ENCODE results near the gene SETD1B. TPM values are rescaled to one million over a fixed set of nuclear protein-coding genes. Genes with fewer than 3 reads are reported as not detected.

SETD1B gene
- total and polyA plus RNA-seq, 2 donors (not counting 1 experiment from before 2014, with no cell fraction given): 1.2 to 3.5 TPM

DNA sequence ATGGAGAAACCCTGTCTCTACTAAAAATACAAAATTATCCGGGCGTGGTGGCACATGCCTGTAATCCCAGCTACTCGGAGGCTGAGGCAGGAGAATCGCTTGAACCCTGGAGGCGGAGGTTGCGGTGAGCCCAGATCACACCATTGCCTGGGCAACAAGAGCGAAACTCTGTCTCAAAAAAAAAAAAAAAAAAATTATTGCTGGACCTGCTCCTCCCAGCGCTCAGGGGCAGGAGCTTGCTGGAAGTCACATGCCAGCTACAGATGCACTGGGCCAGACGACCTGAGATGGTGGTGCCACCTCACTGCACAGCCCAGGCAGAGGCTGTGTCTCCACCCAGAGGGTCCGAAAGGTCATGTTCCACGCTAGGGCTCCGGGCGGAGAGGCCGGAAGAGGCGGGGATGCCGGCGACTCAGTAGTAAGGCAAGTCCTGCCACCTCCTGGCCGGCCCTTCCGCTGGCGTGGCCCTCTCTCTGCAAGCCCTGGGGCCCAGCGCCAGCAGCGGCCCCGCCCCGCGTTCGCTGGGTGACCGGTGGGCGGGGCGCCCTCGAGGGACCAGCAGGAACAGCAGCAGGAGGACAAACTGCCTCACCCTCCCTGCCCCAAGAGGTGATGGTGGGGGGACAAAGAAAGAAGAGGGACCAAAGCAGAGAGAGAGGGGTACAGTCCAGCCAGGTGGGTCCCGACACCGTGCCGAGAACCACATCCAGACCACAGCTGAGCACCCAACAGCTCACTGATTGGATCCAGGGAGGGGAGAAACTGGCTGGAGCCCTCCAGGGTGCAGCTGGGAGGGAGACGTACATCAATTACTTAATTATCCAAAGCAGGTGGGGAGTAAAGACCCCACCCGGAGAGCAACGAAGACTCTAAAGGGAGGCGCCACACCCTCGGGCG, 6.7 kb upstream of the SETD1B start:
- Histone ChIP-seq H3K4me1 (ENCODE audit: control insufficient read depth, extremely low read depth, insufficient read depth, low read length) (peaks cover 43% of the 10 kb centered on the region), H3K9me3 (ENCODE audit: control insufficient read depth, insufficient read depth, low read depth, low read length) (no peaks in the 10 kb centered on the region), H3K4me3 (replicated peaks in 1 of 4; ENCODE audit: control extremely low read depth in 1 of 4, insufficient read depth in 1 of 4, low read depth in 3 of 4, low read length in 4 of 4) (peak overlapping the region; percentile 23 to 67 (median 36)), H3K27me3 (ENCODE audit: control insufficient read depth, insufficient read depth, low read length) (no peaks in the 10 kb centered on the region), H3K36me3 (ENCODE audit: control insufficient read depth, insufficient read depth, low read length) (peaks cover 10% of the 10 kb centered on the region), H2AFZ (ENCODE audit: low read length) (no peak overlapping the region), H3K79me2 (ENCODE audit: control insufficient read depth, insufficient read depth, low read length) (peaks cover 38% of the 10 kb centered on the region), H3K27ac (ENCODE audit: insufficient read depth, low read length) (peak overlapping the region; percentile 87), H3K9ac (ENCODE audit: insufficient read depth, low read length) (peak overlapping the region; percentile 36), H4K20me1 (ENCODE audit: control insufficient read depth, extremely low read depth, insufficient read depth, low read length) (no peaks in the 10 kb centered on the region), H3K4me2 (ENCODE audit: extremely low read depth, insufficient read depth, low read length) (peak overlapping the region; percentile 99)
- peak; percentile 89 to 90 for DNase-seq (ENCODE audit: low read depth in 2 of 2)
- TF ChIP-seq, protein P1, sequence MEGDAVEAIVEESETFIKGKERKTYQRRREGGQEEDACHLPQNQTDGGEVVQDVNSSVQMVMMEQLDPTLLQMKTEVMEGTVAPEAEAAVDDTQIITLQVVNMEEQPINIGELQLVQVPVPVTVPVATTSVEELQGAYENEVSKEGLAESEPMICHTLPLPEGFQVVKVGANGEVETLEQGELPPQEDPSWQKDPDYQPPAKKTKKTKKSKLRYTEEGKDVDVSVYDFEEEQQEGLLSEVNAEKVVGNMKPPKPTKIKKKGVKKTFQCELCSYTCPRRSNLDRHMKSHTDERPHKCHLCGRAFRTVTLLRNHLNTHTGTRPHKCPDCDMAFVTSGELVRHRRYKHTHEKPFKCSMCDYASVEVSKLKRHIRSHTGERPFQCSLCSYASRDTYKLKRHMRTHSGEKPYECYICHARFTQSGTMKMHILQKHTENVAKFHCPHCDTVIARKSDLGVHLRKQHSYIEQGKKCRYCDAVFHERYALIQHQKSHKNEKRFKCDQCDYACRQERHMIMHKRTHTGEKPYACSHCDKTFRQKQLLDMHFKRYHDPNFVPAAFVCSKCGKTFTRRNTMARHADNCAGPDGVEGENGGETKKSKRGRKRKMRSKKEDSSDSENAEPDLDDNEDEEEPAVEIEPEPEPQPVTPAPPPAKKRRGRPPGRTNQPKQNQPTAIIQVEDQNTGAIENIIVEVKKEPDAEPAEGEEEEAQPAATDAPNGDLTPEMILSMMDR (conservative IDR thresholded peaks at IDR 0.05 in 1 of 2, IDR thresholded peaks at IDR 0.05 in 1 of 2; ENCODE audit: low read depth in 1 of 2, low read length in 2 of 2): peak; percentile 19 to 36
- no peak for TF ChIP-seq EZH2 (IDR thresholded peaks at IDR 0.05; ENCODE audit: low read length, missing control alignments)

DNA sequence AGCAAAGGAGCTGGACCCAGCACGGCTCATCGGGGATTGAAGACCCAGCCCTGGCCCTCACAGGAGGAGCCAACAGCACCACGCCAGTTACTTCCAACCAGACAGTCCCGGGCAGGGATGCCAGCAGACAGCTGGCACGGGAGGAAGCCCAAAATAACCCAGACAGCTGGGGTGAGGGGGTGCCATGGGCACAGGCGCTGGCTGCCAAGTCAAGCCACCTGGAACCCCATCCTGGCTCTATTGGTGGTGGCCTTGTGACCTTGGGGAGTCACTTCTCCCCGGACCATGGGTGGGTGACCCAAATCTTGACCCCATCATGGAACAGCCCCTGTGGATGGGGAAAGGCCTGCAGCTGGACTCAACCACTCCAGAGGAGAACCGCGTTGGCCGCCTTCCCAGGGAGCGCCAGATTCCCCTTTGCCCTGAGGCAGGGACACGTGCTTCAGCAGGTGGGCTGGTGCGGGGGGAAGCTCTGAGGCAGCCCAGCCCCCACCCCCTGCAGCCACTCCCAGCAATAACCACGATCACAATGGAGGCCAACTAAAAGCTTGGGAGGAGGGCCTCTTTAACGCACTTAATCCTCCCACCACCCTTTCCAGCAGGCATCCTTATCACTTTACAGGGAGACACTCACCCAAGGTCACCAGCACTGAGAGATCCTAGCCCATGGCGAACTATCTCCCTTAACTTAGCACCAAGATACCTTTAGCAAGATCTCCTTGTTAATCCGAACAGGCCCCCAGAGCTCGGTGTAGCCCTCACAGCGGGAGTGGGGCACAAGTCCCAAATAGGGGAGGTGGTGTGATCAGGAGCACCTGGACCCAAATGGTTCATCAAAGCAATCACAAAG, 5.6 kb upstream of the SETD1B start:
- peak overlapping the region; percentile 87 for H3K27ac ChIP-seq (ENCODE audit: insufficient read depth, low read length)
- H3K79me2 ChIP-seq (ENCODE audit: control insufficient read depth, insufficient read depth, low read length): peaks cover 42% of the 10 kb centered on the region
- H3K27me3 ChIP-seq (ENCODE audit: control insufficient read depth, insufficient read depth, low read length): no peaks in the 10 kb centered on the region
- H3K36me3 ChIP-seq (ENCODE audit: control insufficient read depth, insufficient read depth, low read length): peaks cover 10% of the 10 kb centered on the region
- H4K20me1 ChIP-seq (ENCODE audit: control insufficient read depth, extremely low read depth, insufficient read depth, low read length): no peaks in the 10 kb centered on the region
- H3K9me3 ChIP-seq (ENCODE audit: control insufficient read depth, insufficient read depth, low read depth, low read length): no peaks in the 10 kb centered on the region
- peak overlapping the region; percentile 32 for H3K9ac ChIP-seq (ENCODE audit: insufficient read depth, low read length)
- no peak overlapping the region for H2AFZ ChIP-seq (ENCODE audit: low read length)
- H3K4me1 ChIP-seq (ENCODE audit: control insufficient read depth, extremely low read depth, insufficient read depth, low read length): peaks cover 43% of the 10 kb centered on the region
- peak; percentile 59 to 74 for DNase-seq (ENCODE audit: low read depth in 2 of 2)
- H3K4me2 ChIP-seq (ENCODE audit: extremely low read depth, insufficient read depth, low read length): peak overlapping the region; percentile 99
- peak overlapping the region; percentile 31 to 67 (median 44) for H3K4me3 ChIP-seq (replicated peaks in 1 of 4; ENCODE audit: control extremely low read depth in 1 of 4, insufficient read depth in 1 of 4, low read depth in 3 of 4, low read length in 4 of 4)
- TF ChIP-seq, protein P1 (conservative IDR thresholded peaks at IDR 0.05 in 1 of 2, IDR thresholded peaks at IDR 0.05 in 1 of 2; ENCODE audit: low read depth in 1 of 2, low read length in 2 of 2): no peak
- no peak for TF ChIP-seq EZH2 (IDR thresholded peaks at IDR 0.05; ENCODE audit: low read length, missing control alignments)

DNA sequence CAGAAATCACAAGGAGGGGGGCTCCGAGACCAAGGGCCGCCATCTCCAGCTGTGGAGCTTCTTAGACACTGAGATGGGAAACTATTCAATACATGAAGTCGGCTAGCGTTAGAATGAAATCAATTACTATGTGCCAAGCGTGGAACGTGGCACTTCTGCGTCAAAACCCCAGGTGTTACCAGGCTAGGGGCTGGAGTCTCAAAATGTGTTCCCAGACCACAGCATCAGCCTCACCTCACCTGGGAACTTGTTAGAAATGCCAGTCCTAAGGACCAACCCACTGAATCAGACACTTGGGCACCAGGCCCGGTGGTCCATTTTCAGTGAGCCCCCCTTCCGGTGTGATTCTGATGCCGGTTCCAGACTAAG, 5.0 kb upstream of the SETD1B start:
- peak overlapping the region; percentile 99 for H3K4me2 ChIP-seq (ENCODE audit: extremely low read depth, insufficient read depth, low read length)
- H2AFZ ChIP-seq (ENCODE audit: low read length): no peak overlapping the region
- peak overlapping the region; percentile 31 to 67 (median 44) for H3K4me3 ChIP-seq (replicated peaks in 1 of 4; ENCODE audit: control extremely low read depth in 1 of 4, insufficient read depth in 1 of 4, low read depth in 3 of 4, low read length in 4 of 4)
- TF ChIP-seq EZH2 (IDR thresholded peaks at IDR 0.05; ENCODE audit: low read length, missing control alignments): no peak
- TF ChIP-seq, protein P1 (conservative IDR thresholded peaks at IDR 0.05 in 1 of 2, IDR thresholded peaks at IDR 0.05 in 1 of 2; ENCODE audit: low read depth in 1 of 2, low read length in 2 of 2): no peak
- peaks cover 42% of the 10 kb centered on the region for H3K79me2 ChIP-seq (ENCODE audit: control insufficient read depth, insufficient read depth, low read length)
- H3K4me1 ChIP-seq (ENCODE audit: control insufficient read depth, extremely low read depth, insufficient read depth, low read length): peaks cover 43% of the 10 kb centered on the region
- no peaks in the 10 kb centered on the region for H3K9me3 ChIP-seq (ENCODE audit: control insufficient read depth, insufficient read depth, low read depth, low read length)
- peak overlapping the region; percentile 87 for H3K27ac ChIP-seq (ENCODE audit: insufficient read depth, low read length)
- no peaks in the 10 kb centered on the region for H3K27me3 ChIP-seq (ENCODE audit: control insufficient read depth, insufficient read depth, low read length)
- no peak for DNase-seq (ENCODE audit: low read depth in 2 of 2)
- peaks cover 10% of the 10 kb centered on the region for H3K36me3 ChIP-seq (ENCODE audit: control insufficient read depth, insufficient read depth, low read length)
- no peaks in the 10 kb centered on the region for H4K20me1 ChIP-seq (ENCODE audit: control insufficient read depth, extremely low read depth, insufficient read depth, low read length)
- H3K9ac ChIP-seq (ENCODE audit: insufficient read depth, low read length): no peak overlapping the region

Data from fibroblast of lung (primary cell).